ENCODE measurements around the gene RBBP7.

The RBBP7 gene

GRCh38 chrX:16814597-16814996 is 55.6 kb downstream of the RBBP7 start:
- H3K4me1 ChIP-seq (ENCODE audit: control insufficient read depth, insufficient read depth, low read length) = no peaks in the 10 kb centered on the region
- no peaks in the 10 kb centered on the region for H3K27me3 ChIP-seq (ENCODE audit: control insufficient read depth, insufficient read depth, low read length)
- peaks cover 17% of the 10 kb centered on the region for H3K36me3 ChIP-seq (ENCODE audit: control insufficient read depth, insufficient read depth, low read length)
- no peaks in the 10 kb centered on the region for H3K9me3 ChIP-seq (ENCODE audit: control insufficient read depth, insufficient read depth, low read length)
- H3K4me3 ChIP-seq (ENCODE audit: low read depth, low read length) = no peak overlapping the region
- H3K9ac ChIP-seq (ENCODE audit: low read depth, low read length) = no peak overlapping the region

- H3K9me3 ChIP-seq (ENCODE audit: control insufficient read depth, insufficient read depth, low read length) = no peaks in the 10 kb centered on the region
- H3K27me3 ChIP-seq (ENCODE audit: control insufficient read depth, insufficient read depth, low read length) = no peaks in the 10 kb centered on the region
- peaks cover 10% of the 10 kb centered on the region for H3K36me3 ChIP-seq (ENCODE audit: control insufficient read depth, insufficient read depth, low read length)
- H3K4me1 ChIP-seq (ENCODE audit: control insufficient read depth, insufficient read depth, low read length) = peaks cover 19% of the 10 kb centered on the region
- H3K9ac ChIP-seq (ENCODE audit: low read depth, low read length) = no peak overlapping the region
- H3K4me3 ChIP-seq (ENCODE audit: low read depth, low read length) = no peak overlapping the region
Measured at GRCh38 chrX:16807976-16808542, 62.1 kb downstream of the RBBP7 start.

- Histone ChIP-seq H3K36me3 (ENCODE audit: control insufficient read depth, insufficient read depth, low read length) (peaks cover 12% of the 10 kb centered on the region), H3K4me3 (ENCODE audit: low read depth, low read length) (no peak overlapping the region), H3K27me3 (ENCODE audit: control insufficient read depth, insufficient read depth, low read length) (no peaks in the 10 kb centered on the region), H3K4me1 (ENCODE audit: control insufficient read depth, insufficient read depth, low read length) (peaks cover 19% of the 10 kb centered on the region), H3K9me3 (ENCODE audit: control insufficient read depth, insufficient read depth, low read length) (no peaks in the 10 kb centered on the region), H3K9ac (ENCODE audit: low read depth, low read length) (no peak overlapping the region)
Measured at GRCh38 chrX:16807548-16807947, 62.6 kb downstream of the RBBP7 start.

- H3K36me3 ChIP-seq (ENCODE audit: control insufficient read depth, insufficient read depth, low read length) = peaks cover 13% of the 10 kb centered on the region
- H3K27me3 ChIP-seq (ENCODE audit: control insufficient read depth, insufficient read depth, low read length) = no peaks in the 10 kb centered on the region
- H3K4me1 ChIP-seq (ENCODE audit: control insufficient read depth, insufficient read depth, low read length) = peaks cover 19% of the 10 kb centered on the region
- no peak overlapping the region for H3K9ac ChIP-seq (ENCODE audit: low read depth, low read length)
- no peak overlapping the region for H3K4me3 ChIP-seq (ENCODE audit: low read depth, low read length)
- H3K9me3 ChIP-seq (ENCODE audit: control insufficient read depth, insufficient read depth, low read length) = no peaks in the 10 kb centered on the region
Measured at GRCh38 chrX:16804923-16805464, 65.2 kb downstream of the RBBP7 start.

GRCh38 chrX:16797841-16798240 is 72.3 kb downstream of the RBBP7 start:
- Histone ChIP-seq H3K36me3 (ENCODE audit: control insufficient read depth, insufficient read depth, low read length) (peaks cover 22% of the 10 kb centered on the region), H3K9me3 (ENCODE audit: control insufficient read depth, insufficient read depth, low read length) (no peaks in the 10 kb centered on the region), H3K9ac (ENCODE audit: low read depth, low read length) (no peak overlapping the region), H3K4me3 (ENCODE audit: low read depth, low read length) (no peak overlapping the region), H3K27me3 (ENCODE audit: control insufficient read depth, insufficient read depth, low read length) (no peaks in the 10 kb centered on the region), H3K4me1 (ENCODE audit: control insufficient read depth, insufficient read depth, low read length) (no peaks in the 10 kb centered on the region)

- Histone ChIP-seq H3K4me3 (ENCODE audit: low read depth, low read length) (no peak overlapping the region), H3K27me3 (ENCODE audit: control insufficient read depth, insufficient read depth, low read length) (no peaks in the 10 kb centered on the region), H3K4me1 (ENCODE audit: control insufficient read depth, insufficient read depth, low read length) (no peaks in the 10 kb centered on the region), H3K9ac (ENCODE audit: low read depth, low read length) (no peak overlapping the region), H3K9me3 (ENCODE audit: control insufficient read depth, insufficient read depth, low read length) (no peaks in the 10 kb centered on the region), H3K36me3 (ENCODE audit: control insufficient read depth, insufficient read depth, low read length) (peaks cover 21% of the 10 kb centered on the region)
Measured at GRCh38 chrX:16797358-16797757, 72.8 kb downstream of the RBBP7 start.

GRCh38 chrX:16796298-16796697 is 73.9 kb downstream of the RBBP7 start:
- Histone ChIP-seq H3K27me3 (ENCODE audit: control insufficient read depth, insufficient read depth, low read length) (no peaks in the 10 kb centered on the region), H3K36me3 (ENCODE audit: control insufficient read depth, insufficient read depth, low read length) (peaks cover 19% of the 10 kb centered on the region), H3K4me1 (ENCODE audit: control insufficient read depth, insufficient read depth, low read length) (no peaks in the 10 kb centered on the region), H3K4me3 (ENCODE audit: low read depth, low read length) (no peak overlapping the region), H3K9ac (ENCODE audit: low read depth, low read length) (no peak overlapping the region), H3K9me3 (ENCODE audit: control insufficient read depth, insufficient read depth, low read length) (no peaks in the 10 kb centered on the region)

Measured in iPS-15b (cell line).